ENCODE results near the gene SAYSD1. TPM values are rescaled to one million over a fixed set of nuclear protein-coding genes. Genes with fewer than 3 reads are reported as not detected.

SAYSD1 gene
- total and polyA plus RNA-seq, 2 experiments from 2014 or later = 14.4 to 20.2 TPM

- in situ Hi-C loops (cut with MboI) = no loop called here
These were observed 38.9 kb upstream of the SAYSD1 start for GRCh38 chr6:39153766-39154397.

GRCh38 chr6:39152262-39152661 lies 37.3 kb upstream of the SAYSD1 start:
- Histone ChIP-seq H3K9me2 (ENCODE audit: insufficient read depth) (no peaks in the 10 kb centered on the region), H3F3A (ENCODE audit: insufficient read depth) (no peaks in the 10 kb centered on the region), H3K36me3 (ENCODE audit: low read depth) (no peaks in the 10 kb centered on the region), H3K4me2 (ENCODE audit: unreplicated experiment) (no peak overlapping the region), H3K27me3 (replicated peaks; ENCODE audit: insufficient read depth) (peaks cover 11% of the 10 kb centered on the region; the same call in 1 of the 2 replicates), H3K27ac (no peak overlapping the region), H2AFZ (no peak overlapping the region), H3K9ac (no peak overlapping the region), H4K20me1 (ENCODE audit: insufficient read depth) (no peaks in the 10 kb centered on the region), H3K9me3 (ENCODE audit: low read depth) (no peaks in the 10 kb centered on the region), H3K4me1 (ENCODE audit: insufficient read depth) (no peaks in the 10 kb centered on the region), H3K4me3 (no peak overlapping the region), H3K79me2 (ENCODE audit: insufficient read depth) (no peaks in the 10 kb centered on the region)
- DNase-seq = no peak
- 20 to 21% methylated on average over 5 of the region's 5 CpGs for WGBS, 2 experiments (ENCODE audit: low coverage in 1 of 2, low lambda C conversion rate in 2 of 2, missing lambda C conversion rate in 2 of 2)
- TF ChIP-seq EZH2 (IDR thresholded peaks at IDR 0.05; ENCODE audit: insufficient read depth, poor library complexity, severe bottlenecking) (no peak), EZH2phosphoT487 (IDR thresholded peaks at IDR 0.05; ENCODE audit: insufficient read depth, low read depth) (no peak)
- in situ Hi-C loops (cut with MboI) = no loop called here

More at GRCh38 chr6:39153766-39154397, 38.9 kb upstream of the SAYSD1 start:
- 53 to 58% methylated on average over 6 of the region's 6 CpGs for WGBS, 2 experiments (ENCODE audit: low coverage in 1 of 2, low lambda C conversion rate in 2 of 2, missing lambda C conversion rate in 2 of 2)
- Histone ChIP-seq H2AFZ (no peak overlapping the region), H3K4me3 (no peak overlapping the region), H3K79me2 (ENCODE audit: insufficient read depth) (no peaks in the 10 kb centered on the region), H3K9me2 (ENCODE audit: insufficient read depth) (no peaks in the 10 kb centered on the region), H3K27me3 (replicated peaks; ENCODE audit: insufficient read depth) (peaks cover 4% of the 10 kb centered on the region; the same call in 1 of the 2 replicates), H3K36me3 (ENCODE audit: low read depth) (no peaks in the 10 kb centered on the region), H3K27ac (no peak overlapping the region), H3K9me3 (ENCODE audit: low read depth) (no peaks in the 10 kb centered on the region), H3K4me1 (ENCODE audit: insufficient read depth) (no peaks in the 10 kb centered on the region), H3K9ac (no peak overlapping the region), H3F3A (ENCODE audit: insufficient read depth) (no peaks in the 10 kb centered on the region), H4K20me1 (ENCODE audit: insufficient read depth) (no peaks in the 10 kb centered on the region), H3K4me2 (ENCODE audit: unreplicated experiment) (no peak overlapping the region)
- DNase-seq = no peak
- TF ChIP-seq EZH2phosphoT487 (IDR thresholded peaks at IDR 0.05; ENCODE audit: insufficient read depth, low read depth) (no peak), EZH2 (IDR thresholded peaks at IDR 0.05; ENCODE audit: insufficient read depth, poor library complexity, severe bottlenecking) (no peak)

GRCh38 chr6:39151211-39151610 lies 36.2 kb upstream of the SAYSD1 start:
- Histone ChIP-seq H3K36me3 (ENCODE audit: low read depth) (no peaks in the 10 kb centered on the region), H3K9ac (no peak overlapping the region), H3K27me3 (replicated peaks; ENCODE audit: insufficient read depth) (peaks cover 11% of the 10 kb centered on the region; the same call in 1 of the 2 replicates), H3K27ac (no peak overlapping the region), H3K4me1 (ENCODE audit: insufficient read depth) (no peaks in the 10 kb centered on the region), H3K4me3 (no peak overlapping the region), H3K9me2 (ENCODE audit: insufficient read depth) (no peaks in the 10 kb centered on the region), H3K79me2 (ENCODE audit: insufficient read depth) (no peaks in the 10 kb centered on the region), H4K20me1 (ENCODE audit: insufficient read depth) (no peaks in the 10 kb centered on the region), H2AFZ (no peak overlapping the region), H3F3A (ENCODE audit: insufficient read depth) (no peaks in the 10 kb centered on the region), H3K4me2 (ENCODE audit: unreplicated experiment) (no peak overlapping the region), H3K9me3 (ENCODE audit: low read depth) (no peaks in the 10 kb centered on the region)
- WGBS, 2 experiments (ENCODE audit: low coverage in 1 of 2, low lambda C conversion rate in 2 of 2, missing lambda C conversion rate in 2 of 2) = 52% methylated on average over 3 of the region's 3 CpGs
- no peak for TF ChIP-seq EZH2 (IDR thresholded peaks at IDR 0.05; ENCODE audit: insufficient read depth, poor library complexity, severe bottlenecking)
- TF ChIP-seq EZH2phosphoT487 (IDR thresholded peaks at IDR 0.05; ENCODE audit: insufficient read depth, low read depth) = no peak
- no peak for DNase-seq
- in situ Hi-C loops (cut with MboI) = no loop called here

- TF ChIP-seq EZH2phosphoT487 (IDR thresholded peaks at IDR 0.05; ENCODE audit: insufficient read depth, low read depth) = no peak
- no peak for TF ChIP-seq EZH2 (IDR thresholded peaks at IDR 0.05; ENCODE audit: insufficient read depth, poor library complexity, severe bottlenecking)
- Histone ChIP-seq H3K79me2 (ENCODE audit: insufficient read depth) (no peaks in the 10 kb centered on the region), H3K9ac (no peak overlapping the region), H3K4me1 (ENCODE audit: insufficient read depth) (no peaks in the 10 kb centered on the region), H3K36me3 (ENCODE audit: low read depth) (no peaks in the 10 kb centered on the region), H2AFZ (no peak overlapping the region), H3K4me2 (ENCODE audit: unreplicated experiment) (no peak overlapping the region), H3F3A (ENCODE audit: insufficient read depth) (no peaks in the 10 kb centered on the region), H3K27me3 (replicated peaks; ENCODE audit: insufficient read depth) (peaks cover 8% of the 10 kb centered on the region; the same call in 1 of the 2 replicates), H3K9me2 (ENCODE audit: insufficient read depth) (no peaks in the 10 kb centered on the region), H3K4me3 (no peak overlapping the region), H4K20me1 (ENCODE audit: insufficient read depth) (no peaks in the 10 kb centered on the region), H3K27ac (no peak overlapping the region), H3K9me3 (ENCODE audit: low read depth) (no peaks in the 10 kb centered on the region)
- no peak for DNase-seq
- in situ Hi-C loops (cut with MboI) = no loop called here
- 67 to 82% methylated on average over 1 of the region's 1 CpG for WGBS, 2 experiments (ENCODE audit: low coverage in 1 of 2, low lambda C conversion rate in 2 of 2, missing lambda C conversion rate in 2 of 2)
These were observed 29.6 kb upstream of the SAYSD1 start for GRCh38 chr6:39144481-39145173.

All from GM23248 (cell line).